ENCODE data around the gene STK16.

Gene STK16

DNA sequence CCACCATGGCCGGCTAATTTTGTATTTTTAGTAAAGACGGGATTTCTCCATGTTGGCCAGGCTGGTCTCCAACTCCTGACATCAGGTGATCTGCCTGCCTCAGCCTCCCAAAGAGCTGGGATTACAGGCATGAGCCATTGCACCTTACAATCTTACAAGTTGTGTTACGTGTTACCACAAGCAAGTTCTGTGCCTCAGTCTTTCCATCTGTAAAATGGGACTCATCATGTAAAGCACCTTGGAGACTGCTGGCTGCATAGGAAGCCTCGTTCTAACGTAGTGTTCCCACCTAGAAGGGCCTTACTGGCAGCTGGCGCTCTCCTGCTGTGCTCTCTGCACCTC lies 43.9 kb downstream of the STK16 start:
- Histone ChIP-seq H3K4me3 (ENCODE audit: low read length, poor library complexity, severe bottlenecking) (no peak overlapping the region), H3K4me2 (ENCODE audit: low read depth, low read length, poor library complexity, severe bottlenecking) (no peak overlapping the region), H3K9ac (ENCODE audit: low read depth, low read length, poor library complexity, severe bottlenecking) (no peak overlapping the region), H3K4me1 (ENCODE audit: insufficient read depth, low read length, poor library complexity, severe bottlenecking) (peaks cover 9% of the 10 kb centered on the region), H3K79me2 (ENCODE audit: insufficient read depth, low read length) (no peaks in the 10 kb centered on the region), H3K27me3 (ENCODE audit: insufficient read depth, low read length, poor library complexity, severe bottlenecking) (no peaks in the 10 kb centered on the region), H3K9me2 (replicated peaks; ENCODE audit: low read depth, low read length) (no peaks in the 10 kb centered on the region), H3K36me3 (ENCODE audit: insufficient read depth, low read length) (no peaks in the 10 kb centered on the region; the same call in 1 of the 2 replicates), H3K9me3 (ENCODE audit: insufficient read depth, low read depth, low read length) (no peaks in the 10 kb centered on the region), H4K20me1 (ENCODE audit: insufficient read depth, low read length, poor library complexity, severe bottlenecking) (no peaks in the 10 kb centered on the region), H3F3A (ENCODE audit: low read depth) (no peaks in the 10 kb centered on the region), H2AFZ (ENCODE audit: low read length) (no peak overlapping the region)
- TF ChIP-seq EZH2phosphoT487 (IDR thresholded peaks at IDR 0.05; ENCODE audit: borderline replicate concordance) (no peak), CTCF (conservative IDR thresholded peaks at IDR 0.05; ENCODE audit: low read length) (no peak)

DNA sequence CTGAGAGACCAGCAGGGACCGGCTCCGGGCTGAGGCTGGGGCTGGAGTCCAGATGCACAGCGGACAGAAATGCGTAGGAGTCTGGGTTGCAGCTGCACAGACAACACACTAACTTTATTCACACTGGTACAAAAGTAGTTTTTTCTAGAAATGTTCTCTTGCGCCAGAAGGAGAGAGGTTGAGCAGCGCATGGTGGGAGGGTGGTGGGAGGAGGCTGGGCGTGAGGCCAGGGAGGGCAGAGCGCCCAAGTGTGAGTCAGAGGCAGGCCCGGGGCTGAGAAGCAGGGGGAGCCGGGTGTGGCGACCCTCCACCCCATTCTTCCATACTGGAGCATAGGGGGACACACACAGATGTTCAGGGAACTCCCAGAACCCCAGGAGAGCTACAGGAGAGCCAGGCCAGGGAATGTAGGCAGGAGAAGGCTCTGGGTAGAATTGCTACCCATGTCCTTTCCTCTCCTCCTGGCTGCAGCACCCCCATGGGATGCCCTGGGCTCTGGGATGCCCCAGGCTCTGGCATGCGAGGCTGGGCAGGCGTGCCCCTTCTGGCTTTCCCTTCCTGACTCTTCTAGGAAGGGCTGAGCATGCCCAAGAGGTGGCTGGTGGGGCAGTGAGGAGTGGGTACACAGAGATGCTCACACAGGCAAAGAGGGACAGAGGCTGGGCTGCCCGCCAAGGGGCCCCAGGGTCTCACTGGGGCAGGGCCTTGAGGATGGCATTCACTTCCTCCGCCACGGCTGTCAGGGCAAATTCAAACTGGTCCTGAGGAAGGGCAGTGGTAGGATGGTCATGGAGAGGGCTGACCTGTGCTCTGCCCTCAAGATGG lies 44.5 kb downstream of the STK16 start:
- no peak overlapping the region for H3K9ac ChIP-seq (ENCODE audit: low read depth, low read length, poor library complexity, severe bottlenecking)
- H2AFZ ChIP-seq (ENCODE audit: low read length), result no peak overlapping the region
- no peaks in the 10 kb centered on the region for H3F3A ChIP-seq (ENCODE audit: low read depth)
- H3K4me2 ChIP-seq (ENCODE audit: low read depth, low read length, poor library complexity, severe bottlenecking), result no peak overlapping the region
- H3K4me1 ChIP-seq (ENCODE audit: insufficient read depth, low read length, poor library complexity, severe bottlenecking), result peaks cover 12% of the 10 kb centered on the region
- no peak for TF ChIP-seq CTCF (conservative IDR thresholded peaks at IDR 0.05; ENCODE audit: low read length)
- TF ChIP-seq EZH2phosphoT487 (IDR thresholded peaks at IDR 0.05; ENCODE audit: borderline replicate concordance), result no peak
- no peaks in the 10 kb centered on the region for H4K20me1 ChIP-seq (ENCODE audit: insufficient read depth, low read length, poor library complexity, severe bottlenecking)
- no peaks in the 10 kb centered on the region for H3K9me2 ChIP-seq (replicated peaks; ENCODE audit: low read depth, low read length)
- H3K36me3 ChIP-seq (ENCODE audit: insufficient read depth, low read length), result no peaks in the 10 kb centered on the region; the same call in 1 of the 2 replicates
- no peaks in the 10 kb centered on the region for H3K79me2 ChIP-seq (ENCODE audit: insufficient read depth, low read length)
- H3K27me3 ChIP-seq (ENCODE audit: insufficient read depth, low read length, poor library complexity, severe bottlenecking), result no peaks in the 10 kb centered on the region
- no peaks in the 10 kb centered on the region for H3K9me3 ChIP-seq (ENCODE audit: insufficient read depth, low read depth, low read length)
- no peak overlapping the region for H3K4me3 ChIP-seq (ENCODE audit: low read length, poor library complexity, severe bottlenecking)

- Histone ChIP-seq H4K20me1 (ENCODE audit: insufficient read depth, low read length, poor library complexity, severe bottlenecking) (no peaks in the 10 kb centered on the region), H3F3A (ENCODE audit: low read depth) (no peaks in the 10 kb centered on the region), H3K4me3 (ENCODE audit: low read length, poor library complexity, severe bottlenecking) (no peak overlapping the region), H2AFZ (ENCODE audit: low read length) (no peak overlapping the region), H3K9me2 (replicated peaks; ENCODE audit: low read depth, low read length) (no peaks in the 10 kb centered on the region), H3K9ac (ENCODE audit: low read depth, low read length, poor library complexity, severe bottlenecking) (no peak overlapping the region), H3K27me3 (ENCODE audit: insufficient read depth, low read length, poor library complexity, severe bottlenecking) (no peaks in the 10 kb centered on the region), H3K36me3 (ENCODE audit: insufficient read depth, low read length) (no peaks in the 10 kb centered on the region), H3K79me2 (ENCODE audit: insufficient read depth, low read length) (no peaks in the 10 kb centered on the region), H3K9me3 (ENCODE audit: insufficient read depth, low read depth, low read length) (no peaks in the 10 kb centered on the region), H3K4me2 (ENCODE audit: low read depth, low read length, poor library complexity, severe bottlenecking) (no peak overlapping the region), H3K4me1 (ENCODE audit: insufficient read depth, low read length, poor library complexity, severe bottlenecking) (peaks cover 17% of the 10 kb centered on the region)
- TF ChIP-seq CTCF (conservative IDR thresholded peaks at IDR 0.05; ENCODE audit: low read length), result no peak
Measured at GRCh38 chr2:219290381-219291171, 45.3 kb downstream of the STK16 start.

All from Loucy (cell line).